ENCODE measurements around the gene WSB1.

Gene WSB1

DNA sequence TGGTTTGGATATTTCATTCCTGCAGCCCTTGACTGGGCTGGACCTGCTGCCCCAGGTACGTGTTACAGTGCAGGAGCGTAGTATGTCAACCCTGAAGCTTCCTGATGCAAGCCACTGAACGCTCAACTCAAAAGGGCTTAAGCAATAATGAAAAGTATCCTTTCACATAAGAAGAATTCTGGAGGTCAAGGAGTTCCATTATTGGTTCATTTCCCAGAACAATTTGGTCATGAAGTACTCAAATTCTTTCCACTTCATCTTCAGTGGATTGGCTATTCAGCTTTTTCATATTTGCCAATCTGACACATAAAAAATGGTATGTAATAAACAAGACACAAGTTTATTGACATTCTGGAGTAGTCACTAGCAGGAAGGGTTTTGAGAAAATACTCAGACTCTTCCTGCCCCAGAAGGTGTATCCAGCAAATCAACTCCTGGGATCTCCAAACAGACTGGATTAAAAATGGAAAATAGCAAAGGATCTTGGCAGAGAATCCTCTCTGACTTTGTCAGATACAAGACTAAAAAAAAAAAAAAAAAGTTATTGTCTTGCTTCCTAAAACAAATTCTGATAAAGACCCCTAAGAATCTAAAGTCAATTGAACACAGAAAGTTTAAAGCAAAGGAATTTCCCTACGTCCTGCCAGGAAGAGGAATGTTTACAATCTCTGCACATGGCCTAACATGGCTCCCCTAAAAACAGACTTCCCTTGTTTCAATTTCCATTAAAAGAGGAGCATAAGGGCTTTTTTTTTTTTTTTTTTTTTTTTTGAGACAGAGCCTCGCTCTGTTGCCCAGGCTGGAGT is 37.5 kb upstream of the WSB1 start:
- TF ChIP-seq, protein P1, sequence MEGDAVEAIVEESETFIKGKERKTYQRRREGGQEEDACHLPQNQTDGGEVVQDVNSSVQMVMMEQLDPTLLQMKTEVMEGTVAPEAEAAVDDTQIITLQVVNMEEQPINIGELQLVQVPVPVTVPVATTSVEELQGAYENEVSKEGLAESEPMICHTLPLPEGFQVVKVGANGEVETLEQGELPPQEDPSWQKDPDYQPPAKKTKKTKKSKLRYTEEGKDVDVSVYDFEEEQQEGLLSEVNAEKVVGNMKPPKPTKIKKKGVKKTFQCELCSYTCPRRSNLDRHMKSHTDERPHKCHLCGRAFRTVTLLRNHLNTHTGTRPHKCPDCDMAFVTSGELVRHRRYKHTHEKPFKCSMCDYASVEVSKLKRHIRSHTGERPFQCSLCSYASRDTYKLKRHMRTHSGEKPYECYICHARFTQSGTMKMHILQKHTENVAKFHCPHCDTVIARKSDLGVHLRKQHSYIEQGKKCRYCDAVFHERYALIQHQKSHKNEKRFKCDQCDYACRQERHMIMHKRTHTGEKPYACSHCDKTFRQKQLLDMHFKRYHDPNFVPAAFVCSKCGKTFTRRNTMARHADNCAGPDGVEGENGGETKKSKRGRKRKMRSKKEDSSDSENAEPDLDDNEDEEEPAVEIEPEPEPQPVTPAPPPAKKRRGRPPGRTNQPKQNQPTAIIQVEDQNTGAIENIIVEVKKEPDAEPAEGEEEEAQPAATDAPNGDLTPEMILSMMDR (conservative IDR thresholded peaks at IDR 0.05; ENCODE audit: control insufficient read depth, insufficient read depth, low read depth, low read length): no peak
- H3K4me3 ChIP-seq (ENCODE audit: control insufficient read depth, low read depth, low read length): no peak overlapping the region
- peak; percentile 91 for DNase-seq (ENCODE audit: low read depth)

- H3K4me3 ChIP-seq (ENCODE audit: control insufficient read depth, low read depth, low read length): no peak overlapping the region
- TF ChIP-seq, protein P1 (conservative IDR thresholded peaks at IDR 0.05; ENCODE audit: control insufficient read depth, insufficient read depth, low read depth, low read length): no peak
- no peak for DNase-seq (ENCODE audit: low read depth)
Observed at GRCh38 chr17:27257031-27257357, 36.9 kb upstream of the WSB1 start.

DNA sequence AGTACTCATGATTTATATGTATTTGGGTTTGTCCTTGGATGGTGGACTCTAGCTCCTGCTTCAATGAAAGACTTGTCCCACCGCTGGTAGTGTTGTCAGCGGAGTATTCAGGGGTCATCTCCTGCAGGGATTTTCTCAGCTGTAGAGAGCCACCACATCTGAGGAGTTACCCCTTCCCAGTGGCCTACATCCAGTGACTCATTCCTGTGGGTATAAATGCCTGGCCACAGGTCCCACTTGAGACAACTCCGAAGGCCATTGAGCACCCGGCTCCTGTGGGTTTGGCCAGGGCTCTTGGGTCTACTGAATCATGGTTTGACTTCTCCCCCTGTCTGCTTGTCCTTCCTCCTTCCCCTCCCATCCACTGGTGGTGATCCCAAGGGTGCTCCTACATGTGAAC is 34.6 kb upstream of the WSB1 start:
- DNase-seq (ENCODE audit: low read depth): no peak
- no peak overlapping the region for H3K4me3 ChIP-seq (ENCODE audit: control insufficient read depth, low read depth, low read length)
- TF ChIP-seq, protein P1 (conservative IDR thresholded peaks at IDR 0.05; ENCODE audit: control insufficient read depth, insufficient read depth, low read depth, low read length): no peak

DNA sequence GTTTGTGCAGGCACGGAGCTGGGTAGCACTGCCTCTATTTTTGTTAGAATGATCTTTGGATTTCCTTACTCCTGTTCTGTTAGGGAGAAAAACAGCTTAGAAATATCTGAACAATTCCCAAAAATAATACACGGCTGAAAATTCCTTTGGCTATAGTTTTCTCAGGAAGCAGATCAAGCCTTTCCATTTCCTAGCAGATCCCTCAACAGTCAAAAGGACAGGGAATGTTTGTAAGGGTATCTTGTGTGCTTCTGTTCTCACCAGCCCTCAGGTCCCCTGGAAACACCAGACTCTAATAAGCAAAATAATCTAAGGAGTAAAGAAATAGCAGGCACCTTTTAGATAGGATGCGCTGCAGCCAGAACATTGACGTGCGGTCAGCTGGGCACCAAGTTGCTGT is 30.5 kb upstream of the WSB1 start:
- no peak overlapping the region for H3K4me3 ChIP-seq (ENCODE audit: control insufficient read depth, low read depth, low read length)
- TF ChIP-seq, protein P1 (conservative IDR thresholded peaks at IDR 0.05; ENCODE audit: control insufficient read depth, insufficient read depth, low read depth, low read length): no peak
- no peak for DNase-seq (ENCODE audit: low read depth)

DNA sequence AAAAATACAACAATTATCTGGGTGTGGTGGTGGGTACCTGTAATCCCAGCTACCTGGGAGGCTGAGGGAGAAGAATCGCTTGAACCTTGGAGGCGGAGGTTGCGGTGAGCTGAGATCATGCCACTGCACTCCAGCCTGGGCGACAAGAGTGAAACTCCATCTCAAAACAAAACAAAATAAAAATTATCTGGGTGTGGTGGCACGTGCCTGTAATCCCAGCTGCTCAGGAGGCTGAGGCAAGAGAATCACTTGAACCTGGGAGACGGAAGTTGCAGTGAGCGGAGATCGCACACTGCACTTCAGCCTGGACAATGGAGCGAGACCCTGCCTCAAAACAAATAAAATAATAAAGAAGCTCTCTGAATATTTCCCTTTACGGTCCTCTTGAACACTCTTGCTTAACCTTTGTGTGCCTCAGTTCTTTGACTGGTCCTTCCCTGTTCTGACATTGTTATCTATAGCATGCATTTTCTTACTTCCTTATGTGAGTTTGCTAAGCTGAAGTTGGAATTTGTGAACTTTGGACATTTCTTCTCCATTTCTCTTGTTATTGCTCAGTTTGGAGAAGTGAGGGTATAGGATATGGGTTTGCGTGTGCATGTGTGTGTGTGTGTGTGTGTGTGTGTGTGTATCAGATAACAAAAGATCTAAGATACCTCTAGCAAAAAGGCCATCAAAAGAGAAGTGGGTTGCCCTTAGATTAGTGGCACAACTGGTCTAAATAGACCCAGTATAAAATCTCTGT is 29.7 kb upstream of the WSB1 start:
- no peak for DNase-seq (ENCODE audit: low read depth)
- TF ChIP-seq, protein P1 (conservative IDR thresholded peaks at IDR 0.05; ENCODE audit: control insufficient read depth, insufficient read depth, low read depth, low read length): no peak
- H3K4me3 ChIP-seq (ENCODE audit: control insufficient read depth, low read depth, low read length): no peak overlapping the region

DNA sequence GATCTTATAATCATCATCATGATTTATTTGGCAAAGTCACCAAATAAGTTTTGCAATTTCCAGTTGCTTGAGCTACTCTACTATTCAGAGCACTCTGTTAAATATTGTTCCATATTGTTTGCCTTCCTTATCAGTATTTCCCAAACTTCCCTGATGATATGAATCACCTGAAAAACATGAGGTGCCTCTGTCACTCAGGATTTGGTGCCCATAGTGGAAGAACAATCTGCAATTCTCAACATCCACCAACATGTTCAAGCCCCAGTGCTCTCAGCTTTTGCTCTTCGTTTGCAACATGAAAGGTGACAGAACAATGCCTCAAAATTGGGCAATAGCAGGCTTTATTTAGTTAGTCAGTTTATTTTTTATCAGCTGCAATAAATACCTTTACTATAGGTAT is 28.6 kb upstream of the WSB1 start:
- no peak for DNase-seq (ENCODE audit: low read depth)
- TF ChIP-seq, protein P1 (conservative IDR thresholded peaks at IDR 0.05; ENCODE audit: control insufficient read depth, insufficient read depth, low read depth, low read length): no peak
- no peak overlapping the region for H3K4me3 ChIP-seq (ENCODE audit: control insufficient read depth, low read depth, low read length)

Data from fibroblast of mammary gland (primary cell).